T-cell (primary cell): ENCODE data around the gene PIK3CA. TPM values are rescaled to one million over a fixed set of nuclear protein-coding genes. Genes with fewer than 3 reads are reported as not detected.

ENCODE experiments used
- ATAC-seq, 4 experiments: fragments of 200-7000 bp in 3 of 4; fragments of 150-1000 bp in 1 of 4; cut with Tn5 transposase; replicated peaks in 1 of 4; 1 replicate in 3 of 4; 2 replicates in 1 of 4; pipeline ENCODE4 v1.10.0; 2021; ENCODE audit warnings: moderate library complexity in 3 of 4, mild to moderate bottlenecking in 2 of 4, moderate number of reproducible peaks in 1 of 4
- CTCF ChIA-PET, 2 donors: fragments of 300-600 bp; sonication (Branson Sonifier 250); formaldehyde crosslinking; loops; one replicate each; lab custom pipeline; 2022; ENCODE audit warnings: antibody characterized with exemption in 2 of 2; lab: Charles Lee
- POLR2A ChIA-PET, 2 donors: fragments of 300-600 bp; sonication (Branson Sonifier 250); formaldehyde crosslinking; loops; one replicate each; lab custom pipeline; 2022; ENCODE audit warnings: antibody characterized with exemption in 2 of 2; lab: Charles Lee
- DNase-seq, 35 experiments: peaks; one replicate each; pipeline versions ENCODE4 v3.0.0 to v3.0.0-alpha.2; 2013 to 2023
- H3K27ac ChIP-seq: one replicate; pipeline ENCODE4 v1.5.1; 2013; ENCODE audit warnings: low read length
- H3K27me3 ChIP-seq, 2 experiments: replicated peaks in 1 of 2; 1 replicate in 1 of 2; 2 replicates in 1 of 2; pipeline versions ENCODE4 v1.6.1 to v1.7.0; 2013; ENCODE audit warnings: low read length in 1 of 2, mixed read lengths in 1 of 2; ENCODE audit not compliant: control insufficient read depth in 2 of 2, insufficient read depth in 2 of 2; ENCODE audit errors: extremely low read depth in 1 of 2
- H3K36me3 ChIP-seq, 2 donors: 1 replicate in 1 of 2; 2 replicates in 1 of 2; pipeline versions ENCODE4 v1.6.1 to v1.7.0; 2013; ENCODE audit warnings: low read length in 1 of 2; ENCODE audit not compliant: control insufficient read depth in 2 of 2, insufficient read depth in 1 of 2; ENCODE audit errors: extremely low read depth in 1 of 2
- H3K4me1 ChIP-seq, 2 experiments: 1 replicate in 1 of 2; 2 replicates in 1 of 2; pipeline versions ENCODE4 v1.6.1 to v1.7.0; 2013; ENCODE audit warnings: low read length in 2 of 2, mixed read lengths in 1 of 2; ENCODE audit not compliant: insufficient read depth in 2 of 2, control insufficient read depth in 1 of 2; ENCODE audit errors: extremely low read depth in 1 of 2
- H3K4me3 ChIP-seq, 2 donors: 1 replicate in 1 of 2; 2 replicates in 1 of 2; pipeline versions ENCODE4 v1.5.1 to v1.7.0; 2013; ENCODE audit warnings: mild to moderate bottlenecking in 2 of 2, low read length in 1 of 2, moderate library complexity in 1 of 2; ENCODE audit not compliant: control insufficient read depth in 1 of 2; ENCODE audit errors: extremely low read depth in 1 of 2
- H3K9me3 ChIP-seq: 2 replicates; pipeline ENCODE4 v1.7.0; 2013
- H3K27ac Mint-ChIP-seq, 2 donors: one replicate each; pipeline ENCODE4 v1.8.0; 2020 to 2021; ENCODE audit warnings: mild to moderate bottlenecking in 2 of 2, mixed read lengths in 2 of 2
- H3K27me3 Mint-ChIP-seq, 2 donors: one replicate each; pipeline ENCODE4 v1.8.0; 2021 to 2022; ENCODE audit warnings: mixed read lengths in 2 of 2
- H3K36me3 Mint-ChIP-seq: one replicate; pipeline ENCODE4 v1.8.0; 2021; ENCODE audit warnings: mixed read lengths
- H3K4me1 Mint-ChIP-seq, 3 donors: one replicate each; pipeline ENCODE4 v1.8.0; 2020 to 2022; ENCODE audit warnings: mixed read lengths in 3 of 3, mild to moderate bottlenecking in 1 of 3
- H3K4me3 Mint-ChIP-seq, 3 donors: one replicate each; pipeline ENCODE4 v1.8.0; 2020 to 2022; ENCODE audit warnings: mild to moderate bottlenecking in 3 of 3, mixed read lengths in 3 of 3, moderate library complexity in 3 of 3
- H3K9me3 Mint-ChIP-seq, 3 donors: one replicate each; pipeline ENCODE4 v1.8.0; 2020 to 2022; ENCODE audit warnings: mixed read lengths in 3 of 3
- WGBS: methylation state at CpG from one replicate; pipeline ENCODE4 v1.1.5; 2013; ENCODE audit warnings: missing lambda C conversion rate; ENCODE audit not compliant: insufficient coverage; 5-methylcytosine and 5-hydroxymethylcytosine counted together
- total RNA-seq, 35 experiments: library from RNA in 6 of 35; stranded (reverse) in 6 of 35; fragments of 120-200 nt in 1 of 35; gene quantifications; one replicate each; pipeline versions ENCODE4 v1.2.1 to v1.2.4 and lab custom pipeline; 2013 to 2026

Gene PIK3CA
- total RNA-seq, 5 donors from 2014 or later (not counting 1 experiment from before 2014, with no cell fraction given): 33.8 to 43.5 (median 34.8) TPM

DNA sequence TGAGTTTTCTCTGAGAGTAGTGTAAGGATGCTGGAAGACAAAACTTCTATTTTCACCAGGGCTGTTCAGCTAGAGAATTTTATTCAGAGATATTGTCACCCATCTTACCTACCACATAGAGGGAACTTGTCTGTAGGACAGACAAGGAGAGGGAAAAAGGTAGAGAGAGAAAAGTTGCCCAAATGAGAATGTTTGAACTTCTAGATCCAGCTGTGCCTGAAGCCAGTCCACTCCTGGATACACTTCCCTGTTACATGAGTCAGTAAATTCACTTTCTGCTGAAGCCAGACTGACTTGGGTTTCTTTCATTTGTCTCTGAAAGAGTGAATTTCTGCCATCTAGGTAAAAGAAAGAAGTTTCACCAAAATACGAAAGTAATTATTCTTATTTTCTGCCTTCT lies 130.0 kb downstream of the PIK3CA start:
- no peak for DNase-seq
- POLR2A ChIA-PET: no interaction called here
- H3K4me1 ChIP-seq: no peaks in the 10 kb centered on the region
- no peaks in the 10 kb centered on the region for H3K9me3 ChIP-seq
- no peaks in the 10 kb centered on the region for H3K9me3 Mint-ChIP-seq
- no peaks in the 10 kb centered on the region for H3K36me3 Mint-ChIP-seq
- H3K4me3 Mint-ChIP-seq: no peak overlapping the region
- peaks cover 19 to 31% of the 10 kb centered on the region in 2 donors for H3K27me3 Mint-ChIP-seq
- H3K36me3 ChIP-seq: no peaks in the 10 kb centered on the region
- peaks cover 0 to 15% of the 10 kb centered on the region in 2 experiments for H3K27me3 ChIP-seq
- CTCF ChIA-PET: interaction anchor here in 1 of 2 donors (0.7 kb wide), 1 partner anchor 38 kb away, joined by 5 read pairs; no protein-coding TSS in a partner anchor
- ATAC-seq: no peak
- no peak overlapping the region for H3K4me3 ChIP-seq
- H3K27ac ChIP-seq: no peak overlapping the region
- no CpG with 5 or more reads among the region's 1 CpG for WGBS
- H3K27ac Mint-ChIP-seq: no peak overlapping the region
- H3K4me1 Mint-ChIP-seq: no peaks in the 10 kb centered on the region

DNA sequence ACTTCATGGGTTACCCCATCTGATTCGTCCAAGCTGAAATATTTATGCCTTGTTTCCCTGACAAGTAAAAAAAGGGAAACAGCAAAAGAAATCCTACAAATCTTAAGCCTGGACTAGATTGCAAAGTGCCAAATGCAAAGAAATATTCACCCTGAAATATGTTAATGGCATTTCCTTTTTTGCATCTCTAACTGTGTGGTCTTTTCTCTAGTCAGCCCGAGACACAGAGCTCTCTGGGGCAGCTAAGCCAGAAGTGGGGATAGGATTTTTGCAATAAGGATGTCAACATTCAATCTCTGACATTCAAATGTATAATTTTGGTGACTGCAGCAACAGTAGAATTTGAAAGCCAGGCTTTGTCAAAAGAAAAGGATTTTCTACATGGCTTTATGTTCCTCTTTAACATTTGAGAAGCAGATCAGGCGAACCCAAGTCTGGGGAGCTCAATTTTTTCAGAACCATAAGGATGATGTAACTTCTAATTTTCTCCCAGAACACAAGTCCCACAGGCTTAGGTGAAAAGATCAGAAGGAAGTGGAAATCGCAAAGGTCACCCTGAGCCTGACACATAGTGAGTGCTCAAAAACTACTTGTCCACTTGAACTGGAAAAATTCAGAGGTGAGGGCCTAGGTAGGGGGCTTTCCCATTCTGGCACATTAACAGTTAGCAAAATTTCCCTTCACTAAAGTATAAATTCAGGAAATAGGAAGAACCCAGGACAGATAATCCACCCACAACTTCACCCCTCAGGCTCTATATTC lies 131.0 kb downstream of the PIK3CA start:
- Histone ChIP-seq H3K4me1 (no peaks in the 10 kb centered on the region), H3K4me3 (no peak overlapping the region), H3K27me3 (peaks cover 0 to 15% of the 10 kb centered on the region in 2 experiments), H3K27ac (no peak overlapping the region), H3K36me3 (no peaks in the 10 kb centered on the region), H3K9me3 (no peaks in the 10 kb centered on the region)
- Mint-ChIP-seq H3K4me3 (no peak overlapping the region), H3K9me3 (no peaks in the 10 kb centered on the region), H3K4me1 (no peaks in the 10 kb centered on the region), H3K36me3 (no peaks in the 10 kb centered on the region), H3K27ac (no peak overlapping the region), H3K27me3 (peaks cover 19 to 31% of the 10 kb centered on the region in 2 donors)
- ChIA-PET POLR2A (no interaction called here), CTCF (no interaction called here)
- DNase-seq (no peak), ATAC-seq (no peak)
- no CpG with 5 or more reads among the region's 4 CpGs for WGBS

- Mint-ChIP-seq H3K4me3 (no peak overlapping the region), H3K9me3 (no peaks in the 10 kb centered on the region), H3K27me3 (peaks cover 19 to 31% of the 10 kb centered on the region in 2 donors), H3K4me1 (no peaks in the 10 kb centered on the region), H3K27ac (no peak overlapping the region), H3K36me3 (no peaks in the 10 kb centered on the region)
- Histone ChIP-seq H3K4me3 (no peak overlapping the region), H3K4me1 (no peaks in the 10 kb centered on the region), H3K36me3 (no peaks in the 10 kb centered on the region), H3K27ac (no peak overlapping the region), H3K9me3 (no peaks in the 10 kb centered on the region), H3K27me3 (peaks cover 0 to 15% of the 10 kb centered on the region in 2 experiments)
- ChIA-PET CTCF (no interaction called here), POLR2A (no interaction called here)
- ATAC-seq (no peak), DNase-seq (no peak)
- 100% methylated on average over 1 of the region's 1 CpG for WGBS
Measured at GRCh38 chr3:179279837-179280236, 131.7 kb downstream of the PIK3CA start.

DNA sequence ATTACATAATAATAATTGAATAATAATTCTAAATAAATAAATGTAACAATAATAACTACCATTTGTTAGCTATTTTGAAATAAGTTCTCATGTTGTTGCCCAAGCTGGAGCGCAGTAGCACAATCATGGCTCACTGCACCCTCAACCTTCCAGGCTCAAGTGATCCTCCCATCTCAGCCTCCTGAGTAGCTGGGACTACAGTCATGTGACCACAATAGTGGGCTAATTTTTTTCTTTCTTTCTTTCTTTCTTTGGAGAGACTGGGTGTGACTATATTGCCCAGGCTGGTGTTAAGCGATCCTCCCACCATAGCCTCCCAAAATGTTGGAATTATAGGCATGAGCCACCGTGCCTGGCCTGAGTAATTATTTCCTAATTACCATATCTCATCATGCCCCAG lies 133.7 kb downstream of the PIK3CA start:
- CTCF ChIA-PET: no interaction called here
- no peak overlapping the region for H3K4me3 ChIP-seq
- Mint-ChIP-seq H3K4me1 (no peaks in the 10 kb centered on the region), H3K9me3 (no peaks in the 10 kb centered on the region), H3K36me3 (no peaks in the 10 kb centered on the region), H3K27ac (no peak overlapping the region), H3K4me3 (no peak overlapping the region), H3K27me3 (peaks cover 13 to 29% of the 10 kb centered on the region in 2 donors)
- POLR2A ChIA-PET: no interaction called here
- no peak overlapping the region for H3K27ac ChIP-seq
- peaks cover 0 to 11% of the 10 kb centered on the region in 2 experiments for H3K27me3 ChIP-seq
- no peaks in the 10 kb centered on the region for H3K4me1 ChIP-seq
- ATAC-seq (no peak), DNase-seq (no peak)
- no peaks in the 10 kb centered on the region for H3K36me3 ChIP-seq
- no peaks in the 10 kb centered on the region for H3K9me3 ChIP-seq
- WGBS: 100% methylated on average over 1 of the region's 3 CpGs

DNA sequence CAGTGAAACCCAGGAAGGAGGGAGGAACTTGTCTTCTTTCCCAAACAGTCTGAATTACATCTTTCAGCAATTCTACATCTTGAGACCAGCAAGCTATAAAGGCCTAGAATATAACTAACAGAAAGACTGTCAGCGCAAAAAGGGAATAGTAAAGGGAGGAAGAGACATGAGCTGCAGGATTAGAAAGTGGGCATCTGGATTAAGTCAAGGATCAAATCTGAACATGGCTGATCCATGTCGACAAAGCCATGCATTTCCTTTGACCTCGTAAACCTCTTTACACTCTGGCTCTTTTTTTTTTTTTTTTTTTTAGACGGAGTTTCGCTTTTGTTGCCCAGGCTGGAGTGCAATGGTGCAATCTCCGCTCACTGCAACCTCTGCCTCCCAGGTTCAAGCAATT lies 138.2 kb downstream of the PIK3CA start:
- no peak overlapping the region for H3K27ac Mint-ChIP-seq
- ATAC-seq (no peak), DNase-seq (no peak)
- H3K4me1 Mint-ChIP-seq: no peaks in the 10 kb centered on the region
- no peaks in the 10 kb centered on the region for H3K4me1 ChIP-seq
- H3K27me3 Mint-ChIP-seq: peaks cover 10 to 12% of the 10 kb centered on the region in 2 donors
- WGBS: 80% methylated on average over 1 of the region's 6 CpGs
- no peak overlapping the region for H3K4me3 ChIP-seq
- no peaks in the 10 kb centered on the region for H3K27me3 ChIP-seq
- ChIA-PET POLR2A (no interaction called here), CTCF (no interaction called here)
- no peaks in the 10 kb centered on the region for H3K9me3 ChIP-seq
- no peaks in the 10 kb centered on the region for H3K36me3 Mint-ChIP-seq
- no peak overlapping the region for H3K27ac ChIP-seq
- H3K9me3 Mint-ChIP-seq: no peaks in the 10 kb centered on the region
- no peaks in the 10 kb centered on the region for H3K36me3 ChIP-seq
- H3K4me3 Mint-ChIP-seq: no peak overlapping the region

GRCh38 chr3:179288845-179289244 lies 140.7 kb downstream of the PIK3CA start:
- no peaks in the 10 kb centered on the region for H3K4me1 ChIP-seq
- Mint-ChIP-seq H3K36me3 (no peaks in the 10 kb centered on the region), H3K27ac (no peak overlapping the region), H3K4me1 (no peaks in the 10 kb centered on the region), H3K9me3 (no peaks in the 10 kb centered on the region), H3K27me3 (peaks cover 4 to 7% of the 10 kb centered on the region in 2 donors), H3K4me3 (no peak overlapping the region)
- peaks cover 0 to 4% of the 10 kb centered on the region in 2 experiments for H3K27me3 ChIP-seq
- no peaks in the 10 kb centered on the region for H3K36me3 ChIP-seq
- ATAC-seq (no peak), DNase-seq (no peak)
- CTCF ChIA-PET: interaction anchor here in 1 of 2 donors (0.6 kb wide), 1 partner anchor 58 kb away, joined by 3 read pairs; no protein-coding TSS in a partner anchor
- H3K27ac ChIP-seq: no peak overlapping the region
- H3K9me3 ChIP-seq: no peaks in the 10 kb centered on the region
- no peak overlapping the region for H3K4me3 ChIP-seq
- POLR2A ChIA-PET: interaction anchor here in 1 of 2 donors (0.5 to 0.6 kb wide), 2 partner anchors 162 to 198 kb away, joined by 3 to 13 read pairs; no protein-coding TSS in a partner anchor
- WGBS: 72% methylated on average over 2 of the region's 4 CpGs
